Stimulated activated CD4-positive, alpha-beta T cell treated with anti-CD3 and anti-CD28 coated beads, Interleukin-4, amount 100 ng/mL, for 1 hour (primary cell): ENCODE data around the gene INPP5A.
"Not testable (repeated sequence)": the region's sequence is repeated elsewhere in the genome, so short reads cannot be mapped to it uniquely, and the experiment has no call there.

Source experiments
- DNase-seq: peaks from one replicate; pipeline ENCODE4 v3.0.0-alpha.2; 2020

INPP5A gene

GRCh38 chr10:132665946-132666704 lies 128.5 kb downstream of the INPP5A start:
- no peak for DNase-seq

- no peak for DNase-seq
These were observed 129.2 kb downstream of the INPP5A start for GRCh38 chr10:132666705-132667341.

GRCh38 chr10:132667342-132668047 lies 129.9 kb downstream of the INPP5A start:
- DNase-seq, result no peak

- no peak for DNase-seq
These were observed 130.4 kb downstream of the INPP5A start for GRCh38 chr10:132668048-132668394.

- DNase-seq, result no peak
These were observed 131.7 kb downstream of the INPP5A start for GRCh38 chr10:132669208-132669861.

GRCh38 chr10:132670546-132671227 lies 133.1 kb downstream of the INPP5A start:
- DNase-seq, result no peak

GRCh38 chr10:132671228-132672154 lies 133.9 kb downstream of the INPP5A start:
- no peak for DNase-seq

GRCh38 chr10:132673746-132674145 lies 136.2 kb downstream of the INPP5A start:
- DNase-seq, result not testable (repeated sequence)

GRCh38 chr10:132674311-132674710 lies 136.7 kb downstream of the INPP5A start:
- DNase-seq, result no peak

- no peak for DNase-seq
These were observed 137.6 kb downstream of the INPP5A start for GRCh38 chr10:132675031-132675740.

- DNase-seq, result no peak
These were observed 138.8 kb downstream of the INPP5A start for GRCh38 chr10:132676193-132676891.

GRCh38 chr10:132677096-132677472 lies 139.5 kb downstream of the INPP5A start:
- no peak for DNase-seq

GRCh38 chr10:132677473-132678227 lies 140.1 kb downstream of the INPP5A start:
- no peak for DNase-seq

- no peak for DNase-seq
These were observed 141.0 kb downstream of the INPP5A start for GRCh38 chr10:132678436-132679216.

- DNase-seq, result no peak
These were observed 141.6 kb downstream of the INPP5A start for GRCh38 chr10:132679217-132679595.

- DNase-seq, result no peak
These were observed 142.1 kb downstream of the INPP5A start for GRCh38 chr10:132679640-132680039.

GRCh38 chr10:132680741-132681140 lies 143.2 kb downstream of the INPP5A start:
- not testable (repeated sequence) for DNase-seq

GRCh38 chr10:132681858-132682755 lies 144.5 kb downstream of the INPP5A start:
- DNase-seq, result no peak
